AG09319 (cell line): ENCODE data around the gene DNASE1L3.

Experiments used
- DNase-seq: peaks from one replicate; pipeline ENCODE4 v3.0.0-alpha.2; 2010; ENCODE audit warnings: low read depth; ENCODE audit errors: extremely low read depth
- TF ChIP-seq, protein P1 (sequence below): IDR thresholded peaks from 2 replicates; pipeline ENCODE4 v1.5.1; 2011; ENCODE audit warnings: low read depth, mild to moderate bottlenecking, inconsistent platforms, low read length, moderate library complexity

Gene DNASE1L3

GRCh38 chr3:58193682-58194407 lies 16.9 kb downstream of the DNASE1L3 start:
- TF ChIP-seq, protein P1, sequence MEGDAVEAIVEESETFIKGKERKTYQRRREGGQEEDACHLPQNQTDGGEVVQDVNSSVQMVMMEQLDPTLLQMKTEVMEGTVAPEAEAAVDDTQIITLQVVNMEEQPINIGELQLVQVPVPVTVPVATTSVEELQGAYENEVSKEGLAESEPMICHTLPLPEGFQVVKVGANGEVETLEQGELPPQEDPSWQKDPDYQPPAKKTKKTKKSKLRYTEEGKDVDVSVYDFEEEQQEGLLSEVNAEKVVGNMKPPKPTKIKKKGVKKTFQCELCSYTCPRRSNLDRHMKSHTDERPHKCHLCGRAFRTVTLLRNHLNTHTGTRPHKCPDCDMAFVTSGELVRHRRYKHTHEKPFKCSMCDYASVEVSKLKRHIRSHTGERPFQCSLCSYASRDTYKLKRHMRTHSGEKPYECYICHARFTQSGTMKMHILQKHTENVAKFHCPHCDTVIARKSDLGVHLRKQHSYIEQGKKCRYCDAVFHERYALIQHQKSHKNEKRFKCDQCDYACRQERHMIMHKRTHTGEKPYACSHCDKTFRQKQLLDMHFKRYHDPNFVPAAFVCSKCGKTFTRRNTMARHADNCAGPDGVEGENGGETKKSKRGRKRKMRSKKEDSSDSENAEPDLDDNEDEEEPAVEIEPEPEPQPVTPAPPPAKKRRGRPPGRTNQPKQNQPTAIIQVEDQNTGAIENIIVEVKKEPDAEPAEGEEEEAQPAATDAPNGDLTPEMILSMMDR: no peak
- no peak for DNase-seq

GRCh38 chr3:58192069-58192468 lies 18.7 kb downstream of the DNASE1L3 start:
- no peak for DNase-seq
- TF ChIP-seq, protein P1: no peak

DNA sequence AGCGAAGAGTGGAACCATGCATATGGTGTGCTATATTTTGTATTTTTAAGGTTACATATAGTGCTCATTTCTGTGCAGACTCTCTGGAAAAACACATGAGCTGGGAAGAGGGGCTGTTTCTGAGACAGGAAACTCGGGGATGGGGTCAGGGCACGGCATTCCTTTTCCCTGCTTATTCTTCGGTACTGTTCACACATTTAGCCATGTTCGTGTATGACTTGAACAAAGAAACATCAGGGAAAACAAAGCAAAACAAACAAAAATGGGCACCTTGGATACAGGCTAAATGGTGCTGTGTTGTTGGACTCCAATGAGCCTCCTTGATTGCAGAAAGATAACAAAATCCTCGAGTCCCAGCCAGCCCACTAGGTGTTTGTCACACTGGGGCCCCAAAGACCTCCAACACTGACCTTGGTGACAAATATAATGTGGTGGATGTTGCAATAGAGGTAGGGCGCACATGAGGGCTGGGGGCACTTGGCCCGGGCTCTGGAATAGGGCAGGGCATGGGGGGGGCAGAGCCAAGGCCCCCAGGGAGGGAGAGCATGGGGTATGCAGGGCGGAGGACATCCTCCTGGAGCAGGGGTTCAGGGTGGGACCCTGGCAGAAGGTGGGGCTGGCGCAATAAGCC lies 19.3 kb downstream of the DNASE1L3 start:
- DNase-seq: no peak
- TF ChIP-seq, protein P1: no peak

GRCh38 chr3:58190882-58191281 lies 19.9 kb downstream of the DNASE1L3 start:
- no peak for DNase-seq
- TF ChIP-seq, protein P1: no peak

- no peak for DNase-seq
- TF ChIP-seq, protein P1: no peak
These were observed 20.5 kb downstream of the DNASE1L3 start for GRCh38 chr3:58190291-58190690.

DNA sequence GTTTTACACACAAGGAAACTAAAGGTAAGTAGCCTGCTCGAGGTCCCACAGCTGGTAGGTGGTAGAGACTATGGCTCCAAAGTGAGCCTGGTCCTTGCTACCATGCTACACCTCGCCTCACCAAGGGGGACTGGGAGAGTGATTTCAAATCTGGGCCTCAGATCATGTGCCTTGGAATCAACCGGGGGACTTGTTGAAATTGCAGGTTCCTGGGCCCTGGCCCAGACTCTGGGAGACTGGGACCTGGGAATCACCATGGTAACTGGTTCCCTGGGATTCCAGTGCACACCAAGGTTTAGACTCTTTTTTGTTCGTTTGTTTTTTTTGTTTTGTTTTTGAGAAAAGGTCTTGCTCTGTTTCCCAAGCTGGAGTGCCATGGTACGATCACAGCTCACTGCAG lies 21.1 kb downstream of the DNASE1L3 start:
- no peak for DNase-seq
- TF ChIP-seq, protein P1: no peak

GRCh38 chr3:58188921-58189451 lies 21.8 kb downstream of the DNASE1L3 start:
- no peak for DNase-seq
- TF ChIP-seq, protein P1: no peak
